ENCODE measurements around the gene ZNF521.
"Not testable (repeated sequence)": the region's sequence is repeated elsewhere in the genome, so short reads cannot be mapped to it uniquely, and the experiment has no call there.

ZNF521 gene

DNA sequence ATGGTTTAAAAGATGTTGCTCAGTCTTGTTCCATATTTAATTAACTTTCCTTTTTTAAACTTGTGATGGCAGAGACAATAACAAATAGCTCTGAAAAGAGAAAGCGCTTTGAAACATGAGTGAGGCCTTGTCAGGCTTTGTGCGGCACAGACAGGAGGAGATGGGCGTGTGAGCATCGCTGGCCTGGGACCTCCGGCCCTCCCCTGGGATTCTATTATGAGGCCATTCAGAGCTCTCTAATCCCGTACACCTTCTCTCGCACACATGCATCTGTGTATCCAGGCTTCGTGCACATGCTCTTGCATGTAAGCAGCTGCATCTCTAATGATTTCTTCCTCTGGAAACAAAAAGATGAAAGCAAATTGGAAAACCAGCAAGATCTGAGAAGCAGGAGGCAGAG, 313.7 kb downstream of the ZNF521 start:
- DNase-seq (ENCODE audit: low read depth in 2 of 2), result no peak

DNA sequence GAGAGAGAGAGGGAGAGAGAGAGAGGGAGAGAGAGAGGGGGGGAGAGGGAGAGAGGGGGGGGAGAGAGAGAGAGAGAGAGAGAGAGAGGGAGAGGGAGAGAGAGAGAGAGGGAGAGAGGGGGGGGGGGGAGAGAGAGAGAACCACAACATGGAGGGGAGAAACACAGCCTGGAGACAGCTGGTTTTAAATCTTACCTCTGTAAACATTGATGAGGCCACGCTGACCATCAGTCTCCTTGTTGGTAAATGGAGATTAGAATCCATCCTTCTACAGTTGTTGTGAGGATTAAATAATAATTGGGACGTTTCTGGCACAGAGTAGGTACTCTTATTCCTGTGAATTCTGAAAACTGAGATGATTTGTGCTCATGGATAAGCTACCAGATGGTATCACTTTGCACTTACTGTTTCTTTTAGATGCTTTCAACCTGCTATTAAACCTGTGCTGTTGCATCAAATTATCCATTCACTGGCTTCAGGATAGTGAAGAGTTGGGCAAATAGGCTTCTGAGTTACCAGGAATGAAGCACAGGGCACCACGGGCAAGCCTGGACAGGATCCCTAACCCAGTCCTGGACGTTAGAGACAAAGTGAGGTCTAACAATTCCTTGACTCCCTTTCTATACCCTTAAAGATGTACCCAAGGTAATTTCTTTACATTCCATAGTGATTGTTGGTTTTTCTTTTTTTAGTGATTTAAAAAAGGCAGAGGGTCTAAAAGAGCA, 318.1 kb downstream of the ZNF521 start:
- DNase-seq (ENCODE audit: low read depth in 2 of 2), result no peak

DNA sequence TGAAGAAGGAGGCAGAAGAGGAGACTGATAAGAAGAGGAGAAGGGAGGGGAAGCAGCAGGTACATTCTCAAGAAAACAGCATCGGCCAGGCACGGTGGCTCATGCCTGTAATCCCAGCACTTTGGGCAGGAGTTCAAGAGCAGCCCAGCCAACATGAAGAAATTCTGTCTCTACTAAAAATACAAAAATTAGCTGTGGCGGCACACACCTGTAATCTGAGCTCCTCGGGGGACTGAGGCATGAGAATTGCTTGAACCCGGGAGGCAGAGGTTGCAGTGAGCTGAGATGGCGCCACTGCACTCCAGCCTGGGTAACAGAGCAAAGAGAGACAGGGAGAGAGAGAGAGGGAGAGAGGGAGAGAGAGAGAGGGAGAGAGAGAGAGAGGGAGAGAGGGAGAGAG, 318.8 kb downstream of the ZNF521 start:
- DNase-seq (ENCODE audit: low read depth in 2 of 2), result not testable (repeated sequence)

DNA sequence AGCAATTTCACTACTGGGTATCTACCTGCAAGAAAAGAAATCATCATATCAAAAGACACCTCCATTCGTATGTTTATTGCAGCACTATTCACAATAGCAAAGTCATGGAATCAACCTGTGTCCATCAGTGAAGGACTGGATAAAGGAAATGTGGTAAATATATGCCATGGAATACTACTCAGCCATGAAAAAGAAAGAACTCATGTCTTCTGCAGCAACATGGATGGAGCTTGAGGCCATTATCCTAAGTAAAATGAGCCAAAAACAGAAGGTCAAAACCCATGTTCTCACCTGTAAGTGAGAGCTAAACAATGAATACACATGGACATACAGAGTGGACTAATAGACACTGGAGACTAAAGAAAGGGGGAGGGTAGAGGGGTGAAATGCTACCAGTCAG, 322.2 kb downstream of the ZNF521 start:
- DNase-seq (ENCODE audit: low read depth in 2 of 2), result no peak

DNA sequence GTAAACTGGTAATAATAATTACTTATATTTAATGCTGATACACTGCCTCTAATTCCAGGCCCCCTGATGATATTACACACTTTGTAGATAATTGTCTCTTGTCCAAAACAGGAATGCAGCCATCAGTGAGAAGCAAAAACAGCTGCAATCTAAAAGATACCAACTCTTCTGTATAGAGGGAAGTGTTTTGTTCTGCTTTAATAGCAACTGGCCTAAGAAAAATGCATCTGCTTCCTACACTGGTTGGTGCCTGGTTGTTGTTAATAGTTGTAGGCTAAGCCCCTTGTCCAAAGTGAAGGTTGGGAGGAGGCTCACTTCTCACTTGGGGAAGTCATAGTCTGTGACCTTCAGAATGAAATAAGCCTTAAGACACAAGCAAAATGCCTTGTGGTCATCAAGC, 332.0 kb downstream of the ZNF521 start:
- DNase-seq (ENCODE audit: low read depth in 2 of 2), result no peak

DNA sequence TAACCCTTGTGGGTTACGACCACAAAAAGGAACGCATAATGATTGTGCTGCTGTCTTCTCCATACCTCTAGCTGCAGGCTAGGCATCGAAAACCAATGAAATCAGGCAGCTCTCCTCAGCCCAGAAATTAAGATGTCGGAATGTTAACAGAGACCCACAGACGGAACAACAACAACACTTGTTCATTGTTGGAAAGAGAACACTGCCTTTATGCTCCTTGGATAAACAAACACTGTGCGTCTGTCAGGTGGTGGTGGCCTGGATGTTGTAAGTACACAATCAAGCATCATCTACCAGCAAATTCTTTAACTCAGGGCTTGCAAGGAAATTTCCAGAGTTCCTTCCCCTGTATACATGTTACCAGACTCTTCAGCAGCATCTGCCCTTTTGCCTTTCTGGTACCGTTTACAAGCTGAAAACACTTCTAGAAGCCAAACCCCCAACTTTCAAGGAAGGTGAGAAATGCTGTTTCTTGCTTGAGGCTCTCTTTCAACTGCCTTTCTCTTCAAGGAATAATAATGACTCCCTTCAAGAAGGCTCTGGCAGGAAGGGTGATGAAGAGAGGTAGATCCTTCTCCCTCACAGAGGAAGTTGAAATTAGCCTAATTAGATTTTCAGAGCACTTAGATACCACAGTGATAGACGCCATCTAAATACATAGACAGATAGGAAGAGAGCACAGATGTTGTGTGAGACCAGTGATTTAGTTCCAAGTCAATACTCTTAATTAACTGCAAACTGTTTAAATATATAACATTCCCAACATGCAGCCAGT, 332.7 kb downstream of the ZNF521 start:
- DNase-seq (ENCODE audit: low read depth in 2 of 2), result no peak

DNA sequence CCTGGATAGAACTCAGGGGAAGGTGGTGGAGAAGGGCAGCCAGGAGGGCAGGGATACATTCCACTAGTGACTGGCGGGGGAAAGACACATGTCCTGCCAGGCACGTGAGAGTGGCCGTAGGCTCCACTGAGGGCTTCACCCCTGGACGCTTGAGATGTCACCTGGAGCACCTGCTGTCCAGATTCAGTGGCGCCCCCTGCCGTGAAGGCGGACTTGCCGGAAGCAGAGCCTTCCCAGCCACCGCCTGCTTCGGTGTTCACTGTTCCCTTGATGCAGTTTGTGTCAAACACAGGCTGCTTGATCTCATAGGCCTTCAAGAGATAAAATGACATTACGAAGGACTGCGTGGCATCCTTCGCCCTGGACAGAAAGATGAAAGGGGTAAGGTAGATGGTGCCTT, 335.3 kb downstream of the ZNF521 start:
- no peak for DNase-seq (ENCODE audit: low read depth in 2 of 2)

DNA sequence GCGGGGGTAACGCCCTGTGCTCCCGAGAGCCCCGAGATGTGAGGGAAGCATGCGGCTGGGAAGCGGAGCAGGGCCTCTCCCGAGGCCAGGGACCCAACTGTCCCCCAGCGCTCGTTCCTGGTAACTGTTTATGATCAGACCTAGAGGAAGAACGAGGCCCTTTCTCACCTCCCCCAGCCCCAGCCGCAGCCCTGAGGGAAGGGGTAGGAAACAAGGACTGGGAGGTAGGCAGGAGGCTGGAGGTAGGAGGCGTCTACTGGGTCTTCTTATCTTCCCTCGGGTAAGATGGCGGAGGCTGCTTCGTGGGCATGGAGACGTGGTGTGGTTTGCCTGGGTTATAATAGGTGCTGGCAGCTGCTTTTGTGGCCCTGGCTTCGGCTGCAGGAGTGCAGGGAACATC, 335.8 kb downstream of the ZNF521 start:
- no peak for DNase-seq (ENCODE audit: low read depth in 2 of 2)

All from fibroblast of skin of left biceps (primary cell).